ENCODE results near the gene CCDC85C. TPM values are rescaled to one million over a fixed set of nuclear protein-coding genes. Genes with fewer than 3 reads are reported as not detected.

The CCDC85C gene
- total and polyA plus RNA-seq, 2 of the 4 experiments (the other 2 are of a cell fraction): 16.0 to 19.0 TPM

- no peak overlapping the region for H3K56ac ChIP-seq (ENCODE audit: extremely low read depth, insufficient read depth, low read length)
- no peak overlapping the region for H2BK5ac ChIP-seq (ENCODE audit: low read depth, low read length, poor library complexity, severe bottlenecking)
- H3K4me1 ChIP-seq (ENCODE audit: control insufficient read depth, insufficient read depth, low read length): 0 out of 2 replicates have a peak, but pooled peaks cover 2% of the 10 kb centered on the region
- H2BK15ac ChIP-seq (ENCODE audit: low read depth, low read length): no peak overlapping the region
- H3K27ac ChIP-seq (ENCODE audit: insufficient read depth, low read length): no peak overlapping the region
- no peak overlapping the region for H2AFZ ChIP-seq (replicated peaks; ENCODE audit: low read length, poor library complexity)
- H4K5ac ChIP-seq (ENCODE audit: low read depth, low read length): no peak overlapping the region
- POLR2A ChIA-PET (ENCODE audit: unreplicated experiment): no interaction called here
- H2AK9ac ChIP-seq (replicated peaks; ENCODE audit: low read depth, low read length, poor library complexity): no peak overlapping the region
- in situ Hi-C loops (cut with MboI; ENCODE audit: low sequenced_read_pairs): no loop called here
- intact Hi-C loops (cut with micrococcal nuclease): no loop called here
- H3K23ac ChIP-seq (ENCODE audit: low read depth, low read length): no peak overlapping the region
- H3K4me2 ChIP-seq (ENCODE audit: low read depth, low read length): no peak overlapping the region
- TF ChIP-seq MXI1 (IDR thresholded peaks at IDR 0.05; ENCODE audit: borderline replicate concordance, low read depth, low read length): no peak
- TF ChIP-seq USF2 (IDR thresholded peaks at IDR 0.05; ENCODE audit: low read depth, low read length): no peak
- no peak for TF ChIP-seq FOS (IDR thresholded peaks at IDR 0.05; ENCODE audit: low read depth, low read length)
- TF ChIP-seq RCOR1 (IDR thresholded peaks at IDR 0.05; ENCODE audit: insufficient replicate concordance, low read length): no peak
- TF ChIP-seq CEBPB (IDR thresholded peaks at IDR 0.05; ENCODE audit: low read depth, low read length): no peak
- TF ChIP-seq CHD1 (IDR thresholded peaks at IDR 0.05; ENCODE audit: low read depth, low read length): no peak
- TF ChIP-seq POLR2A (IDR thresholded peaks at IDR 0.05; ENCODE audit: low read depth, low read length): no peak
- no peak for TF ChIP-seq RAD21 (IDR thresholded peaks at IDR 0.05; ENCODE audit: low read length)
- H2BK120ac ChIP-seq (ENCODE audit: low read depth, low read length): no peak overlapping the region
- no peak overlapping the region for H4K8ac ChIP-seq (ENCODE audit: low read depth in 2 of 2, low read length in 2 of 2)
- no peak overlapping the region for H2BK20ac ChIP-seq (ENCODE audit: low read depth, low read length)
- H3K18ac ChIP-seq (ENCODE audit: low read depth, low read length): no peak overlapping the region
- H2AK5ac ChIP-seq (ENCODE audit: low read depth, low read length): no peak overlapping the region
- H3K14ac ChIP-seq (replicated peaks; ENCODE audit: low read depth, low read length): no peak overlapping the region
- no peaks in the 10 kb centered on the region for H3K9me3 ChIP-seq (ENCODE audit: control insufficient read depth, insufficient read depth, low read length)
- dilution Hi-C loops (cut with HindIII; ENCODE audit: low sequenced_read_pairs, unreplicated experiment): no loop called here
- no peaks in the 10 kb centered on the region for H3K36me3 ChIP-seq (ENCODE audit: control insufficient read depth, insufficient read depth, low read length)
- CTCF ChIA-PET: no interaction called here
- H3K27me3 ChIP-seq (ENCODE audit: control insufficient read depth, insufficient read depth, low read length): peaks cover 11% of the 10 kb centered on the region; the same call in 1 of the 2 replicates
- H3K79me1 ChIP-seq (ENCODE audit: low read depth in 1 of 2, low read length in 2 of 2): no peaks in the 10 kb centered on the region
- no TSS peak for BruUV-seq (replicated peaks)
- no peak overlapping the region for H3K4ac ChIP-seq (ENCODE audit: low read depth, low read length)
- H3K4me3 ChIP-seq (ENCODE audit: insufficient read depth, low read depth, low read length): no peak overlapping the region
- H3K9ac ChIP-seq (ENCODE audit: low read depth, low read length): no peak overlapping the region
- DNase-seq (no peak), ATAC-seq (ENCODE audit: low read depth) (no peak)
- WGBS, 2 experiments (ENCODE audit: extremely low coverage in 2 of 2, insufficient read length in 1 of 2): 71% methylated on average over 2 of the region's 3 CpGs; no CpG with 5 or more reads in 1 of the 2 experiments
- H4K20me1 ChIP-seq (ENCODE audit: insufficient read depth, low read length): no peaks in the 10 kb centered on the region
- no peaks in the 10 kb centered on the region for H3K9me1 ChIP-seq (ENCODE audit: insufficient read depth, low read length)
- no peak overlapping the region for H4K91ac ChIP-seq (ENCODE audit: insufficient read depth, low read depth, low read length)
These were observed 29.1 kb upstream of the CCDC85C start for GRCh38 chr14:99633141-99633540.
